ENCODE results near the gene DGKB. TPM values are rescaled to one million over a fixed set of nuclear protein-coding genes. Genes with fewer than 3 reads are reported as not detected.
A peak's percentile ranks its signal among the peaks of the same experiment; 100 is the strongest.

DGKB gene
- total RNA-seq, 1 donor from 2014 or later = 3.4 TPM

DNA sequence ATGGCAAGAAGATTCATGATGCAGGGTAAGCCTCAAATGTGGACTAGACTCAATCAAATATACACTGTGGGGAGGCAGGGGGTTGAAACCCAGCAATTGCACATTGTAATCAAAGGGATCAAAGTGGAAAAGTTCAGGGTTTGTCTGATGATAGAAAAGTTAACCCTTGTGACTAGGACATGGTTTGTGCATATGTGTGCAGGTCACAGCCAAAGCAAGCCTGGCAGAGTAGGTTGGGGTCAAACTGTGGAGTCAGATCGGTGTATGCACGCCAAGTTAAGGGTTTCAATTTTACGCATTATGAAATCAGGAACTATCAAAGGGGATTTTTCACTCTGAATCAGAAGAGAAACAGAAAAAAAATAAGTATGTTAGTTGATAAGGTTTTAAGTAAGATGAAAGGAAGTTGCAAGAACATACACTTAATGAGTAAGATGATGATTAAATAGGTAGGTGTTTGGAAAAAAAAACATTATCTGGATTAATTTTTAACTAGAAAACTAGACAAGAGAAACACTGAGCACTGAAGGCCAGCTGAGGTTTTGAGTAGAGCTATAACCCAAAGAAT, 188.3 kb downstream of the DGKB start:
- no peaks in the 10 kb centered on the region for H3K9me3 Mint-ChIP-seq
- peaks cover 4% of the 10 kb centered on the region for H3K4me1 Mint-ChIP-seq (ENCODE audit: unreplicated experiment)
- TF ChIP-seq CTCF (conservative IDR thresholded peaks at IDR 0.05) = no peak
- H3K36me3 Mint-ChIP-seq = no peaks in the 10 kb centered on the region
- no peak overlapping the region for H3K4me3 Mint-ChIP-seq
- DNase-seq (ENCODE audit: extremely low spot score, unreplicated experiment) = no peak
- H3K27me3 Mint-ChIP-seq = no peaks in the 10 kb centered on the region
- H3K27ac Mint-ChIP-seq = no peak overlapping the region

GRCh38 chr7:14698239-14698638, 204.3 kb downstream of the DGKB start:
- no peaks in the 10 kb centered on the region for H3K27me3 Mint-ChIP-seq
- no peaks in the 10 kb centered on the region for H3K4me1 Mint-ChIP-seq (ENCODE audit: unreplicated experiment)
- no peak overlapping the region for H3K4me3 Mint-ChIP-seq
- H3K36me3 Mint-ChIP-seq = no peaks in the 10 kb centered on the region
- H3K27ac Mint-ChIP-seq = no peak overlapping the region
- peak; percentile 58 for TF ChIP-seq CTCF (conservative IDR thresholded peaks at IDR 0.05)
- no peak for DNase-seq (ENCODE audit: extremely low spot score, unreplicated experiment)
- H3K9me3 Mint-ChIP-seq = no peaks in the 10 kb centered on the region

GRCh38 chr7:14697684-14698083, 204.9 kb downstream of the DGKB start:
- Mint-ChIP-seq H3K4me1 (ENCODE audit: unreplicated experiment) (no peaks in the 10 kb centered on the region), H3K27me3 (no peaks in the 10 kb centered on the region), H3K27ac (no peak overlapping the region), H3K9me3 (no peaks in the 10 kb centered on the region), H3K36me3 (no peaks in the 10 kb centered on the region), H3K4me3 (no peak overlapping the region)
- TF ChIP-seq CTCF (conservative IDR thresholded peaks at IDR 0.05) = no peak
- DNase-seq (ENCODE audit: extremely low spot score, unreplicated experiment) = no peak

DNA sequence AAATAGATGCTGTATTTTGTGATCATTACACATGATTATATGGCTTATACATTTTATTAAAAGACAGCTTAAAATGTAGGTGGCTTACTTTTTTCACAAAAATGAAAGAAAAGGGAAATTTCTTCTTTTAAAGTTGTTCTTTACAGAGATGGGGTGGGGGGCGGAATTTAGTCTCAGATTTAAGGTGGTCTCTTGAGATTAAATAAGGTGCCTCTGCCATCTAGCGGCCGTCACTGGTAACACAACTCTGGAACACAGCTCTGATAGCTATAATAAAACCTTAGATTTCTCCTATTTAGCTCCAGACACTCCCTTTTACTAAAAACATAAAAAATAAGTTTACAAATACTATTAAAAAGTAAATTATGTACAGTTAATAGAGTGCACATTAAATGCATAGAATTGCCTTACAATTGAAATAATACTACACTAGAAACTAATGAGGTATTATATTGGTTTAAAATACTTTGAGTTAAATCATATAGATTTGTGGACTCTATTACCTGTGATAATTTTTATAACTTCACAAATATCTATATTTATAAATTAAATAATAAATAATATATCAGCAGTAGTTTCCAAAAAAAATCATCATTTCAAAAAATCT, 210.9 kb downstream of the DGKB start:
- Mint-ChIP-seq H3K4me3 (no peak overlapping the region), H3K27ac (no peak overlapping the region), H3K27me3 (no peaks in the 10 kb centered on the region), H3K4me1 (ENCODE audit: unreplicated experiment) (peaks cover 17% of the 10 kb centered on the region), H3K9me3 (no peaks in the 10 kb centered on the region), H3K36me3 (no peaks in the 10 kb centered on the region)
- no peak for DNase-seq (ENCODE audit: extremely low spot score, unreplicated experiment)
- TF ChIP-seq CTCF (conservative IDR thresholded peaks at IDR 0.05) = peak; percentile 97

DNA sequence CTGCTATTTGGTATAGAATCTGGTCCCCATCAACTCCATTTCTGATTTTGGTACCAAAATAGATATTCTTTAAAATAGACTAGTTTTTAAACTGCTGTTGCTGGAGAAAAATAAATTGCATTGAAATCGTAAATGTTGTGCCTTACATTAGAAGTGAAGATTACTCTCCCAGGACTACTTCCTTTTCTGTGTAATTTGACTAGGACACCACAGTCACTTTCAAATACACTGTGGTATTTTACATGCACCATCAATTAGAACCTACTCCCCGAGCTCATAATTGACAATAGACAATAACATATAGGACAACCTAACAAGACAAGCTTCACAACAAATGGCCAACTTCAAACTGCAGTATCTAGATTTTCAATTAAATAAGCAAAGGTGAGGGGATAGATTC, 211.5 kb downstream of the DGKB start:
- Mint-ChIP-seq H3K4me1 (ENCODE audit: unreplicated experiment) (peaks cover 17% of the 10 kb centered on the region), H3K36me3 (no peaks in the 10 kb centered on the region), H3K27me3 (no peaks in the 10 kb centered on the region), H3K9me3 (no peaks in the 10 kb centered on the region), H3K4me3 (no peak overlapping the region), H3K27ac (no peak overlapping the region)
- no peak for DNase-seq (ENCODE audit: extremely low spot score, unreplicated experiment)
- TF ChIP-seq CTCF (conservative IDR thresholded peaks at IDR 0.05) = no peak

All from type B pancreatic cell (in vitro differentiated cells).